ENCODE measurements around the gene PRG3. TPM values are rescaled to one million over a fixed set of nuclear protein-coding genes. Genes with fewer than 3 reads are reported as not detected.
"Not testable (repeated sequence)": the region's sequence is repeated elsewhere in the genome, so short reads cannot be mapped to it uniquely, and the experiment has no call there.

Gene PRG3
- total RNA-seq, 1 donor from 2014 or later, result not detected

GRCh38 chr11:57387289-57388030 lies 6.5 kb upstream of the PRG3 start:
- peak; percentile 63 for DNase-seq

- no peak for DNase-seq
Observed at GRCh38 chr11:57386178-57386940, 5.4 kb upstream of the PRG3 start.

DNA sequence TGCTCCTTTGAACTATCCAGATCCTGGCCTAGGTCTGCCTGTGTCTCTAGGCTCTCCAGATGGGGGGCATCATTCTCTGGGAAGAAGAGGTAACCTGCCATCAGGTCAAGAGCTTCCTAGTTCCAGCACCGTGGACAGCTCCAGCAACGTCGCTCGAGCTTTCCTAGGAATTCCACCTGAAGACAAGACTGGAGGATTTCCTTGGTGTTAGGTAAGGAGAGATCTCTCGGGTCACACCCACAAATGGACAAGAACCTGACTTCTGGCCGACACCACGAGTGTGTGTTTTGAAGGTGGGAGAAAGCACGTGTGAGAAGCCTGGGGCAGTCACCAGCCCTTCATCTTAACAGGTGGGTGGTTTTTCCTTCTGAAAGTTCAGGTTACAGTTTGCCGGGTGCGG lies 1.2 kb downstream of the PRG3 start:
- peak; percentile 60 for DNase-seq

DNA sequence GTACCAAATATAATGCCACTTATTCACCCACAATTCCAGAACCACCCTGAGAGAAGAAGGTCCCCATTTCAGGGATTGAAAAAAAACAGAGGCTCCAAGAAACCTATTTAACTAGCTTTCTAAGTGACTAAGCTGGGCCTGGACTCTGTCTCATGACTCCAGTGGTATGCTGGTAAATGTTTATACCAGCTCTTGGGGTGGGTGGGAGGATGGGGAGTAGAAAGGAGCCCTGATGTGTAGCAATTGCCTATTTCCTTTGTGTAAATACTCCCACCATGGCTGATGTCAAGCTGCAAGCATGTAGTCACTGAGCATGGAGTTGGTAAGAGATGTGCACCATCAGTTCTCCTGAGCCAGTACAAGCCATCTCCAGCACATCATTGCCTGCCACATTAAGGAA lies 2.8 kb downstream of the PRG3 start:
- DNase-seq, result no peak

GRCh38 chr11:57377107-57377506 lies 3.8 kb downstream of the PRG3 start:
- no peak for DNase-seq

- DNase-seq, result no peak
Observed at GRCh38 chr11:57376095-57377090, 4.6 kb downstream of the PRG3 start.

GRCh38 chr11:57375490-57375889 lies 5.5 kb downstream of the PRG3 start:
- DNase-seq, result no peak

DNA sequence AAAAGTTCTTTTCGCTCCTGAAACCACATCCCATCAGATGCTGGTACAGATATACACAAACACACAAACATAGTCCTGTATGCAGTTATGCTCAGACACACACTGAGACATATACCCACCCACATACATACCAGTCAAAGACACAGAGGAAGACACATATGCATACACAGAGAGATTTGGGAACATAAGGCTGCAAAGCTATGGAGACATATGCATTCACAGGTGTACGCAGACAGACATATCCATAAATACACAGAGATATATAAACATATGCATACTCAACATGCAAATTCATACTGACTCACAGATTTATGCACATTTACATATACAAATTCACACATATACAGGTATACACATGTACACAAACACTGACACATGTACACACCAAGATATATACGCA lies 6.0 kb downstream of the PRG3 start:
- DNase-seq, result no peak

GRCh38 chr11:57373146-57373545 lies 7.8 kb downstream of the PRG3 start:
- no peak for DNase-seq

DNA sequence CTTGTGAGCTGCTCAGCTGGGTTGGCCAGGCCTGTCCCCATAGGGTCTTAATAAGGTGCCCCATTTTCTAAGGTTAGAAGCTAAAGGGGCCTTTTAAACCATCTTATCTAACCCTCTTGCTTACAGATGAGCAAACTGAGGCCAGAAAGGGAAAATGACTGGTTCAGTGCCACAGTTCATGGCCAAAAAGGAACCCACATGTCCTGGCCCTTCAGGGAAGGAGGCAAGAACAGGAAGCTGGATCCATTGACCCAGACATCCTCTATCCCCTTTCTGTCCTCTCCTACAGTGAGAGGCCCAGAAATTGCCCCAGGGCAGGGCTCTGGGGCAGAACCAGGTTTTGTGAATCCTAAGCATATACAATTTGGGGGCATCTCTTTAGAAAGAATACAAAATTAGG lies 10.0 kb downstream of the PRG3 start:
- no peak for DNase-seq

DNA sequence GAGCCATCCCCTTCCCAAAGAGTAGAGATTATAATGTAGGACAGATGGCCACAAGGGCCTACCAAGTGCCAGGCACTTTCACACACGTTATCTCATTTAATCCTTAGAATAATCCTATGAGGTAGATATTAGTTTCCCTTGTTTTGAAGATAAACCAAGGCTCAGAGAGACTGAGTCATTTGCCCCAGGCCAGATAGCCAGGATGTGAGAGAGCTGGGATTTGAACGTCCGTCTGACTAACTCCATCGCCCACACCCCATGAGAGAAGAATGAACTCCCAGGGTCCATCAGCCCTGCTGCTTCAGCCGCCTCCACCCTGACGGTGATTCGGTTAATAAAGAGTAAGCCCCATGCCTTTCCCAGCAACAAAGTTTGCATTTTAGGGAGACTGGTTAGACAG lies 10.7 kb downstream of the PRG3 start:
- DNase-seq, result peak; percentile 17

- no peak for DNase-seq
Observed at GRCh38 chr11:57368845-57369232, 12.1 kb downstream of the PRG3 start.

GRCh38 chr11:57368106-57368844 lies 12.7 kb downstream of the PRG3 start:
- peak; percentile 55 for DNase-seq

DNA sequence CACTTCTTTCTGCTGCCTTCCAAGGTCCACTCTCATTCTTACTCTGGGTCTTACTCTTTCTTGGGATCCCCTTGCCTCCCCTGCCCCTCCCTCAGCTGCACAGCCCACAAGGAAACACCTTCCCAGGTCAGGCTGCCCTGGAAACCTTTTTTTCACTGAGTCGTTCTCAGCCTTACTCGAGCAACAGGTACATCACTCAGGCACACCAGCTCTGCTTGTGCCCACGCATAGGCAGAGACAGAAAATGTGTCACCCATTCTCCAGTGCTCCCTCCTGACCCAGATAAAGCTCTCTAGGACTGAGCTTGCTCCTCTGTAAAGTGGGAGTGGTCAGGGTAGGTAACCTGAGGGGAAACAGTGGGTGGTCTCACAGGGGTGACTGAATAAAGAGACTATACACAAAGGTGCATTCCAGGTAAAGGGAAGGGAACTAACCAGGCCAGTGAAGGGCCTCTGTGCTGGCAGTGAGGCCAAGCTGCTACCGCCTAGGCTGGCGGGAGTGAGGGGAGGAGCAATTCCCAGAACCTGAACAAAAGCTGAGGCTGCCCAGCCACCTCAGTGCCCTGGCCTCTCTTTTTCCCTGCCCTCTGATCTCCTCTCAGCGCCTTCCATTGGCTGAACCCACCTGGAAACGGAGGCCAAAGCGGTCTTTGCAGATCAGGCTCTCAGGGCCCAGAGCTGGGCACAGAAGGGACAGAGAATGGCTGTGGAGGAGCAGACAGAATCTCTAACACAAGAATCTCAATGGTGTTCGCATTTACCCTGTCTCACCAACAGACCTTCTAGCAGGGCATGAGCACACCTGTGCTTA lies 15.9 kb downstream of the PRG3 start:
- DNase-seq, result no peak

- DNase-seq, result no peak
Observed at GRCh38 chr11:57363131-57364080, 17.5 kb downstream of the PRG3 start.

DNA sequence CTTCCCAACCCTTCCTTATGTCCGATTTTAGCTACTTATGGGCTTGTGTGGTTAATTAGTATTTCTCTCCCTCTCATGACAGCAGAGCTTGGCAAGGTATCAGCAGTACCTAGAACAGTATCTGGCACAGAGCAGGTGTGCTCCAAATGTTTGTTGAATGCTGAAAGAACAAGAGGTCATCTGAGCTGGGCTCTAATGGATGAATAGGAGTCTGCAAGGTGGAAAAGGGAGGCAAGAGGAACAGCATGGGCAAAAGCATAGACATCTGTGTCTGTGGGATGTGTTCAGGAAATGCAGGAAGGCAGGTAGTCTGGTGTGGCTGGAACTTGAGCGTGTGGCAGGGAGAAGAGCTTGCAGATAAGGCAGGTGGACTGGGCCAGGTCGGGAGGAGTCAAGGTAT lies 19.0 kb downstream of the PRG3 start:
- no peak for DNase-seq

DNA sequence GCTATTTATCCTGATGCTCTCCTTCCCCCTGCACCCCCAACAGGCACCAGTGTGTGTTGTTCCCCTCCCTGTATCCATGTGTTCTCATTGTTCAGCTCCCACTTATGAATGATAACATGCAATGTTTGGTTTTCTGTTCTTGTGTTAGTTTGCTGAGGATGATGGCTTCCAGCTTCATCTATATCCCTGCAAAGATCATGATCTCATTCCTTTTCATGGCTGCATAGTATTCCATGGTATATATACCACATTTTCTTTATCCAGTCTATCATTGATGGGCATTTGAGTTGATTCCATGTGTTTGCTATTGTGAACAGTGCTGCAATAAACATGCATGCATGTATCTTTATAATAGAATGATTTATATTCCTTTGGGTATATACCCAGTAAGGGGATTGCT lies 19.5 kb downstream of the PRG3 start:
- not testable (repeated sequence) for DNase-seq

GRCh38 chr11:57360991-57361390 lies 20.0 kb downstream of the PRG3 start:
- no peak for DNase-seq

- no peak for DNase-seq
Observed at GRCh38 chr11:57359896-57360690, 20.9 kb downstream of the PRG3 start.
